Measurements from ENCODE around the gene PROCR.

DNA sequence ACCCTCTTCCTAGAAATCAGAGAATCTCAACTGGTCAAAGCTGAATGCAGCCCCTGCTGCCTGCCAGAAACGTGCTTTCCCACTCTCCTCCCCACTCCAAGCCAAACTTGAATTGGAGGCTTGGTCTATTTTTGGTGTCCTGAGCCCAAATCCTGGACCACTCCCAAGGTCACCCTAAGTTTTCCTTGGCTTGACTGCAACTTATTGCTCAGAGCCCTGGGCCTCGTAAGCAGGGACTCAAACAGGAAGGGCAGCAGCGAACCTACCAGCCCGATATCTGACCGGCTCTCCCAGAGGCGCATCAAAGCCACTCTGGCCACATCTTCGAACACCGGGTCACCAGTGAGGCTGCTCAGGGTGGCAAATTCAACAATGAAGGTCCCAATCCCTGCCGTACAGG lies 37.4 kb upstream of the PROCR start:
- TF ChIP-seq, protein P1, sequence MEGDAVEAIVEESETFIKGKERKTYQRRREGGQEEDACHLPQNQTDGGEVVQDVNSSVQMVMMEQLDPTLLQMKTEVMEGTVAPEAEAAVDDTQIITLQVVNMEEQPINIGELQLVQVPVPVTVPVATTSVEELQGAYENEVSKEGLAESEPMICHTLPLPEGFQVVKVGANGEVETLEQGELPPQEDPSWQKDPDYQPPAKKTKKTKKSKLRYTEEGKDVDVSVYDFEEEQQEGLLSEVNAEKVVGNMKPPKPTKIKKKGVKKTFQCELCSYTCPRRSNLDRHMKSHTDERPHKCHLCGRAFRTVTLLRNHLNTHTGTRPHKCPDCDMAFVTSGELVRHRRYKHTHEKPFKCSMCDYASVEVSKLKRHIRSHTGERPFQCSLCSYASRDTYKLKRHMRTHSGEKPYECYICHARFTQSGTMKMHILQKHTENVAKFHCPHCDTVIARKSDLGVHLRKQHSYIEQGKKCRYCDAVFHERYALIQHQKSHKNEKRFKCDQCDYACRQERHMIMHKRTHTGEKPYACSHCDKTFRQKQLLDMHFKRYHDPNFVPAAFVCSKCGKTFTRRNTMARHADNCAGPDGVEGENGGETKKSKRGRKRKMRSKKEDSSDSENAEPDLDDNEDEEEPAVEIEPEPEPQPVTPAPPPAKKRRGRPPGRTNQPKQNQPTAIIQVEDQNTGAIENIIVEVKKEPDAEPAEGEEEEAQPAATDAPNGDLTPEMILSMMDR (IDR thresholded peaks at IDR 0.05): no peak
- no peak for TF ChIP-seq EP300 (IDR thresholded peaks at IDR 0.05)

Data from sigmoid colon (tissue), 4 donors.